ENCODE data around the gene SNRPB.

Gene SNRPB

GRCh38 chr20:2483504-2483903, 12.9 kb upstream of the SNRPB start:
- Histone ChIP-seq H3K4me2 (no peak overlapping the region), H3K36me3 (peaks cover 87 to 99% (median 97%) of the 10 kb centered on the region in 11 experiments), H3K4me3 (no peak overlapping the region), H4K20me1 (0 out of 22 replicates have a peak, but pooled peaks cover 0 to 4% (median 0%) of the 10 kb centered on the region in 11 experiments), H3K4me1 (no peaks in the 10 kb centered on the region), H3K27ac (no peak overlapping the region), H3K27me3 (no peaks in the 10 kb centered on the region), H3K9me3 (replicated peaks in 1 of 11) (peaks cover 0 to 13% (median 0%) of the 10 kb centered on the region in 11 experiments; a peak in 4 of 22 replicates), H3K9ac (no peak overlapping the region)
- no peak for TF ChIP-seq Cebpa-rat (IDR thresholded peaks at IDR 0.05)

GRCh38 chr20:2480381-2480780, 9.8 kb upstream of the SNRPB start:
- Histone ChIP-seq H3K27me3 (no peaks in the 10 kb centered on the region), H3K9me3 (replicated peaks in 1 of 11) (peaks cover 0 to 13% (median 0%) of the 10 kb centered on the region in 11 experiments; a peak in 4 of 22 replicates), H3K4me2 (no peak overlapping the region), H3K4me3 (no peak overlapping the region), H4K20me1 (0 out of 22 replicates have a peak, but pooled peaks cover 0 to 4% (median 0%) of the 10 kb centered on the region in 11 experiments), H3K27ac (no peak overlapping the region), H3K36me3 (peaks cover 63 to 98% (median 79%) of the 10 kb centered on the region in 11 experiments), H3K9ac (no peak overlapping the region), H3K4me1 (no peaks in the 10 kb centered on the region)
- no peak for TF ChIP-seq Cebpa-rat (IDR thresholded peaks at IDR 0.05)

- TF ChIP-seq Cebpa-rat (IDR thresholded peaks at IDR 0.05): no peak
- no peaks in the 10 kb centered on the region for H3K4me1 ChIP-seq
Measured at GRCh38 chr20:2476742-2477615, 6.4 kb upstream of the SNRPB start.

GRCh38 chr20:2475850-2476741, 5.5 kb upstream of the SNRPB start:
- Histone ChIP-seq H3K27ac (no peak overlapping the region), H3K9ac (no peak overlapping the region), H4K20me1 (no peaks in the 10 kb centered on the region), H3K27me3 (no peaks in the 10 kb centered on the region), H3K4me3 (no peak overlapping the region), H3K4me1 (peaks cover 3 to 7% (median 5%) of the 10 kb centered on the region in 10 experiments; a peak in 14 of 20 replicates), H3K36me3 (peaks cover 20 to 78% (median 42%) of the 10 kb centered on the region in 11 experiments), H3K9me3 (replicated peaks in 1 of 11) (peaks cover 0 to 10% (median 0%) of the 10 kb centered on the region in 11 experiments; a peak in 4 of 22 replicates), H3K4me2 (no peak overlapping the region)
- no peak for TF ChIP-seq Cebpa-rat (IDR thresholded peaks at IDR 0.05)

More at GRCh38 chr20:2476742-2477615, 6.4 kb upstream of the SNRPB start:
- no peak overlapping the region for H3K4me2 ChIP-seq
- no peak overlapping the region for H3K4me3 ChIP-seq
- no peaks in the 10 kb centered on the region for H3K27me3 ChIP-seq
- no peaks in the 10 kb centered on the region for H4K20me1 ChIP-seq
- H3K9me3 ChIP-seq (replicated peaks in 1 of 11): peaks cover 0 to 13% (median 0%) of the 10 kb centered on the region in 11 experiments; a peak in 4 of 22 replicates
- H3K36me3 ChIP-seq: peaks cover 29 to 87% (median 51%) of the 10 kb centered on the region in 11 experiments
- no peak overlapping the region for H3K9ac ChIP-seq
- no peak overlapping the region for H3K27ac ChIP-seq

GRCh38 chr20:2473516-2473915, 2.9 kb upstream of the SNRPB start:
- no peak overlapping the region for H3K4me3 ChIP-seq
- H3K9me3 ChIP-seq (replicated peaks in 1 of 11): no peaks in the 10 kb centered on the region
- no peak overlapping the region for H3K27ac ChIP-seq
- H3K4me1 ChIP-seq: peaks cover 14 to 18% (median 16%) of the 10 kb centered on the region in 10 experiments
- no peak overlapping the region for H3K9ac ChIP-seq
- H3K36me3 ChIP-seq: peaks cover 10 to 67% (median 32%) of the 10 kb centered on the region in 11 experiments
- no peak overlapping the region for H3K4me2 ChIP-seq
- no peak for TF ChIP-seq Cebpa-rat (IDR thresholded peaks at IDR 0.05)
- H4K20me1 ChIP-seq: peaks cover 14 to 19% (median 15%) of the 10 kb centered on the region in 11 experiments
- H3K27me3 ChIP-seq: no peaks in the 10 kb centered on the region

GRCh38 chr20:2469991-2470422, 582 bp downstream of the SNRPB start:
- peak overlapping the region; percentile 80 to 95 (median 86) for H3K4me3 ChIP-seq
- peak overlapping the region; percentile 84 to 98 (median 95) for H3K4me2 ChIP-seq
- H3K27ac ChIP-seq: peak overlapping the region; percentile 89 to 100 (median 99)
- H3K9me3 ChIP-seq (replicated peaks in 1 of 11): no peaks in the 10 kb centered on the region
- H3K36me3 ChIP-seq: peaks cover 41 to 70% (median 51%) of the 10 kb centered on the region in 11 experiments
- peaks cover 29 to 45% (median 34%) of the 10 kb centered on the region in 10 experiments for H3K4me1 ChIP-seq
- TF ChIP-seq Cebpa-rat (IDR thresholded peaks at IDR 0.05): no peak
- peaks cover 49 to 54% (median 50%) of the 10 kb centered on the region in 11 experiments for H4K20me1 ChIP-seq
- no peaks in the 10 kb centered on the region for H3K27me3 ChIP-seq
- peak overlapping the region; percentile 91 to 100 (median 98) for H3K9ac ChIP-seq

GRCh38 chr20:2468581-2469407, 1.8 kb downstream of the SNRPB start:
- H3K9ac ChIP-seq: peak overlapping the region; percentile 91 to 100 (median 98)
- H3K9me3 ChIP-seq (replicated peaks in 1 of 11): no peaks in the 10 kb centered on the region
- peak overlapping the region; percentile 80 to 95 (median 86) for H3K4me3 ChIP-seq
- no peak for TF ChIP-seq Cebpa-rat (IDR thresholded peaks at IDR 0.05)
- peak overlapping the region; percentile 84 to 98 (median 95) for H3K4me2 ChIP-seq
- peaks cover 53 to 75% (median 63%) of the 10 kb centered on the region in 11 experiments for H3K36me3 ChIP-seq
- peak overlapping the region in 10 of 11 experiments; percentile 93 to 100 (median 99); a peak in 19 of 22 replicates for H3K27ac ChIP-seq
- H3K27me3 ChIP-seq: no peaks in the 10 kb centered on the region
- H3K4me1 ChIP-seq: peaks cover 29 to 45% (median 35%) of the 10 kb centered on the region in 10 experiments
- H4K20me1 ChIP-seq: peaks cover 61 to 66% (median 62%) of the 10 kb centered on the region in 11 experiments

GRCh38 chr20:2467412-2467811, 3.2 kb downstream of the SNRPB start:
- no peak overlapping the region for H3K27ac ChIP-seq
- H3K36me3 ChIP-seq: peaks cover 66 to 78% (median 73%) of the 10 kb centered on the region in 11 experiments
- no peak for TF ChIP-seq Cebpa-rat (IDR thresholded peaks at IDR 0.05)
- H3K9me3 ChIP-seq (replicated peaks in 1 of 11): no peaks in the 10 kb centered on the region
- H3K4me2 ChIP-seq: peak overlapping the region; percentile 84 to 98 (median 95); a peak in 20 of 22 replicates
- peak overlapping the region in 8 of 11 experiments; percentile 6 to 98 (median 30); a peak in 8 of 22 replicates for H3K9ac ChIP-seq
- peaks cover 35 to 52% (median 46%) of the 10 kb centered on the region in 10 experiments for H3K4me1 ChIP-seq
- no peaks in the 10 kb centered on the region for H3K27me3 ChIP-seq
- H4K20me1 ChIP-seq: peaks cover 75 to 80% (median 76%) of the 10 kb centered on the region in 11 experiments
- 0 out of 20 replicates have a peak overlapping the region, but pooled peaks of 1 of the 10 experiments have one; percentile 89 for H3K4me3 ChIP-seq
